AG04450 (cell line): ENCODE data around the gene DGKH. TPM values are rescaled to one million over a fixed set of nuclear protein-coding genes. Genes with fewer than 3 reads are reported as not detected.

ENCODE experiments used
- CTCF ChIA-PET: fragments of 300-600, 350-600 bp; formaldehyde crosslinking; extraction: SDS; loops from one replicate; lab custom pipeline; 2022; ENCODE audit warnings: antibody characterized with exemption, inconsistent platforms; lab: Charles Lee
- POLR2A ChIA-PET: fragments of 350-600 bp; formaldehyde crosslinking; extraction: SDS; loops from one replicate; lab custom pipeline; 2021; ENCODE audit warnings: antibody characterized with exemption, inconsistent platforms; lab: Yijun Ruan, JAX
- DNase-seq: peaks from one replicate; pipeline ENCODE4 v3.0.0-alpha.2; 2011; ENCODE audit warnings: low read depth, low spot score
- H3K27ac ChIP-seq: one replicate; pipeline ENCODE4 v1.5.1; 2012; ENCODE audit warnings: low read depth, low read length, control low read depth
- H3K27me3 ChIP-seq: one replicate; pipeline ENCODE4 v1.6.0; 2012; ENCODE audit warnings: low read length; ENCODE audit not compliant: control insufficient read depth, insufficient read depth
- H3K4me3 ChIP-seq: 2 replicates; pipeline ENCODE4 v1.5.1; 2011; ENCODE audit warnings: mild to moderate bottlenecking, low read depth, low read length, control low read depth
- H3K9me3 ChIP-seq: 2 replicates; pipeline ENCODE4 v1.5.1; 2012; ENCODE audit warnings: low read length; ENCODE audit not compliant: control insufficient read depth, insufficient read depth
- polyA plus RNA-seq: library from polyadenylated mRNA; depleted of rRNA; stranded (reverse); fragments of >200 nt; gene quantifications from 2 replicates; pipeline ENCODE4 v1.2.3, GENCODE V29; 2011
- TF ChIP-seq, protein P1 (sequence below): IDR thresholded peaks from 2 replicates; pipeline ENCODE4 v1.5.1; 2011; ENCODE audit warnings: low read depth, low read length, control low read depth, inconsistent platforms

The DGKH gene
- polyA plus RNA-seq, 1 experiment = 4.3 TPM

DNA sequence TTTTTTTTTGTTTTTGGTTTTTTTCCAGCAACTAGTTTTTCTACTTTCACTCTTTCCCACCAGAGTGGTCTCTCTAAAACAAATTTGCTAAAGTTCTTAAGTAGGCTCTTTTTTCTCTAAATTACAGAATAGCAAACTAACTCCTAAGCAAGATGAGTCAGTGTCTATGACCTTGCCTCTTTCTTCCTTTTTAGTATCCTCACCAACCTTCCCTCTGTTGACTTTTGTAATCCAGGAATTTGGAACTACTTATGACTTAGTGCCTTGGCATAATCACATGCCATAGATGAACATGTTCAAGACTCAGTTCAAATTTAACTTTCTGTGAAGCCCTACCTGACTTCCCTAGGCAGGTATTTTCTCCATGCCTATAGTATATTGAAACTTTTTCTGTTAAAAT, 191.2 kb downstream of the DGKH start:
- H3K27ac ChIP-seq = no peak overlapping the region
- no peak for DNase-seq
- TF ChIP-seq, protein P1, sequence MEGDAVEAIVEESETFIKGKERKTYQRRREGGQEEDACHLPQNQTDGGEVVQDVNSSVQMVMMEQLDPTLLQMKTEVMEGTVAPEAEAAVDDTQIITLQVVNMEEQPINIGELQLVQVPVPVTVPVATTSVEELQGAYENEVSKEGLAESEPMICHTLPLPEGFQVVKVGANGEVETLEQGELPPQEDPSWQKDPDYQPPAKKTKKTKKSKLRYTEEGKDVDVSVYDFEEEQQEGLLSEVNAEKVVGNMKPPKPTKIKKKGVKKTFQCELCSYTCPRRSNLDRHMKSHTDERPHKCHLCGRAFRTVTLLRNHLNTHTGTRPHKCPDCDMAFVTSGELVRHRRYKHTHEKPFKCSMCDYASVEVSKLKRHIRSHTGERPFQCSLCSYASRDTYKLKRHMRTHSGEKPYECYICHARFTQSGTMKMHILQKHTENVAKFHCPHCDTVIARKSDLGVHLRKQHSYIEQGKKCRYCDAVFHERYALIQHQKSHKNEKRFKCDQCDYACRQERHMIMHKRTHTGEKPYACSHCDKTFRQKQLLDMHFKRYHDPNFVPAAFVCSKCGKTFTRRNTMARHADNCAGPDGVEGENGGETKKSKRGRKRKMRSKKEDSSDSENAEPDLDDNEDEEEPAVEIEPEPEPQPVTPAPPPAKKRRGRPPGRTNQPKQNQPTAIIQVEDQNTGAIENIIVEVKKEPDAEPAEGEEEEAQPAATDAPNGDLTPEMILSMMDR = no peak
- H3K9me3 ChIP-seq = no peaks in the 10 kb centered on the region
- no peaks in the 10 kb centered on the region for H3K27me3 ChIP-seq
- ChIA-PET POLR2A (no interaction called here), CTCF (no interaction called here)
- no peak overlapping the region for H3K4me3 ChIP-seq

DNA sequence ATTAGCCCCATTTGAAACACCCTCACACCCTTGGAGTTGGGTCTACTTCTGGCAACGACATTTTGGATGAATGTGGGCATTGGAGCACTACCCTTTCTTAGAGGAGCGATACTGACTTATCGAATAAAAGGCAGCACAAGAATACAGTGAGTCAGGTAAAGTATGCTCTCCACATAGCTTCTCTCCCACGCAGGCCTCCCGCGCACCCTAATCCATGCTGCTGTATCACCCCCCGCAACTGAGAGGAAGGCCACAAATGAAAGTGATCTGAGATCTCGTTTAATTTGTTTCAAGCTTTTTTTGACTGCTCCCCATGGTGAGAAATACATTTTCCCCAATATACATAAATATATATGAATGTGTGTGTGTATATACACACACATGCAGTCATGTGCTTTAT, 198.1 kb downstream of the DGKH start:
- ChIA-PET POLR2A (no interaction called here), CTCF (no interaction called here)
- TF ChIP-seq, protein P1 = no peak
- H3K27me3 ChIP-seq = no peaks in the 10 kb centered on the region
- H3K4me3 ChIP-seq = no peak overlapping the region
- no peak for DNase-seq
- H3K27ac ChIP-seq = no peak overlapping the region
- no peaks in the 10 kb centered on the region for H3K9me3 ChIP-seq

DNA sequence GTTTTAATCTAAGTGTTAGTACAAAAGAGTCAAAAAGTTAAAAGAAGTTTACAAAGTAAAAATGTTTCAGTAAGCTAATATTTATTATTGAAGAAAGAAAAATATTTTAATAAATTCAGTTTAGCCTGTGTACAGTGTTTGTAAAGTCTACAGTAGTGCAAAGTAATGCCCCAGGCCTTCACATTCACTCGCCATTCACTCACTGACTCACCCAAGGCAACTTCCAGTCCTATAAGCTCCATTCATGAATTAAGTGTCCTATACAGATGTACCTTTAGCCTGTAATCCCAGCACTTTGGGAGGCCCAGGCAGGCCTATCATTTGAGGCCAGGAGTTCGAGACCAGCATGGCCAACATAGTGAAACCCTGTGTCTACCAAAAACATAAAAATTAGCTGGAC, 199.4 kb downstream of the DGKH start:
- Histone ChIP-seq H3K9me3 (no peaks in the 10 kb centered on the region), H3K27me3 (no peaks in the 10 kb centered on the region), H3K27ac (no peak overlapping the region), H3K4me3 (no peak overlapping the region)
- TF ChIP-seq, protein P1 = no peak
- POLR2A ChIA-PET = no interaction called here
- CTCF ChIA-PET = no interaction called here
- DNase-seq = no peak

DNA sequence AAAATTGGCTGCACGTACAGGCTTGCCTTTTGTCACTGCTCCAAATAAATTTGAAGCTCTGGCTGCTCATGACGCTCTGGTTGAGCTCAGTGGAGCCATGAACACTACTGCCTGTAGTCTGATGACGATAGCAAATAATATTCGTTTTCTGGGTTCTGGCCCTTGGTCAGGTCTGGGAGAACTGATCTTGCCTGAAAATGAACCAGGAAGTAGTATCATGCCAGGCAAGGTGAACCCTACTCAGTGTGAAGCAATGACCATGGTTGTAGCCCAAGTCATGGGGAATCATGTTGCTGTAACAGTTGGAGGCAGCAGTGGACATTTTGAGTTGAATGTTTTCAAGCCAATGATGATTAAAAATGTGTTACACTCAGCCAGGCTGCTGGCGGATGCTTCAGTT, 207.4 kb downstream of the DGKH start:
- ChIA-PET POLR2A (no interaction called here), CTCF (no interaction called here)
- no peaks in the 10 kb centered on the region for H3K9me3 ChIP-seq
- TF ChIP-seq, protein P1 = no peak
- no peak for DNase-seq
- H3K27me3 ChIP-seq = no peaks in the 10 kb centered on the region
- no peak overlapping the region for H3K27ac ChIP-seq
- no peak overlapping the region for H3K4me3 ChIP-seq

DNA sequence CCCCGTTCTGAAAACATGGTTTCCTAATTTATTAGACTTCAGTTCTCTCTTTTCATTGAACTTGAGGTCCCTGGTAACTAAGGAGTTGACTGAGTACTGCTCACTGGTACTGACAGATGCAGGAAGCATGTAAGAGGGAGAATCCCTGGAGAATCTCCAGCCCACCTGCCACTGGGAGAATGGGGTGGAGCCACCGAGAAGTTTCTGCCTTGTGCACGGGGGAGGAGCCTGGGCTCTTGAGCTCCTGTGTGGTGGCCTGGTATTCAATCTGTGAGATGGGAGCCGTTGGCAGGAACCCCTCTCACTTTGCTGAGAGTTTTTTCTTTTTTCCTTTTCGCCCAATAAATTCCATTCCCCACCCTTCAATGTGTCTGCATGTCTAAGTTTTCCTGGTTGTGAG, 210.3 kb downstream of the DGKH start:
- H3K4me3 ChIP-seq = no peak overlapping the region
- H3K27ac ChIP-seq = no peak overlapping the region
- POLR2A ChIA-PET = interaction anchor here (1.0 kb wide), 1 partner anchor 13 kb away, joined by 3 read pairs; the partner anchor contains the start of gene AKAP11
- no peaks in the 10 kb centered on the region for H3K27me3 ChIP-seq
- CTCF ChIA-PET = interaction anchor here (0.6 kb wide), 1 partner anchor 240 kb away, joined by 3 read pairs; no protein-coding TSS in a partner anchor
- TF ChIP-seq, protein P1 = no peak
- no peaks in the 10 kb centered on the region for H3K9me3 ChIP-seq
- no peak for DNase-seq
